HG02981 (cell line): ENCODE results near the gene CYS1.
A peak's percentile ranks its signal among the peaks of the same experiment; 100 is the strongest.
"Not testable (repeated sequence)": the region's sequence is repeated elsewhere in the genome, so short reads cannot be mapped to it uniquely, and the experiment has no call there.

Experiments
- ATAC-seq: cut with Tn5 transposase; IDR thresholded peaks from one replicate; pipeline ENCODE4 v1.9.1; 2021; ENCODE audit warnings: mild to moderate bottlenecking, moderate library complexity; ENCODE audit not compliant: unreplicated experiment

The CYS1 gene

GRCh38 chr2:10094271-10094814 is 14.1 kb upstream of the CYS1 start:
- ATAC-seq = no peak

DNA sequence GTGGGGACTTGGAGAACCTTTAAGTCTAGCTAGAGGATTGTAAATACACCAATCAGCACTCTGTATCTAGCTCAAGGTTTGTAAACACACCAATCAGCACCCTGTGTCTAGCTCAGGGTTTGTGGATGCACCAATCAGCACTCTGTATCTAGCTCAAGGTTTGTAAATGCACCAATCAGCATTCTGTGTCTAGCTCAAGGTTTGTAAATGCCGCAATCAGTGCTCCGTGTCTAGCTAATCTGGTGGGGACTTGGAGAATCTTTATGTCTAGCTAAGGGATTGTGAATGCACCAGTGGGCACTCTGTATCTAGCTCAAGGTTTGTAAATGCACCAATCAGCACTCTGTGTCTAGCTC is 11.7 kb upstream of the CYS1 start:
- not testable (repeated sequence) for ATAC-seq

GRCh38 chr2:10091182-10091888 is 11.1 kb upstream of the CYS1 start:
- ATAC-seq = no peak

GRCh38 chr2:10089565-10090190 is 9.5 kb upstream of the CYS1 start:
- peak; percentile 48 for ATAC-seq

DNA sequence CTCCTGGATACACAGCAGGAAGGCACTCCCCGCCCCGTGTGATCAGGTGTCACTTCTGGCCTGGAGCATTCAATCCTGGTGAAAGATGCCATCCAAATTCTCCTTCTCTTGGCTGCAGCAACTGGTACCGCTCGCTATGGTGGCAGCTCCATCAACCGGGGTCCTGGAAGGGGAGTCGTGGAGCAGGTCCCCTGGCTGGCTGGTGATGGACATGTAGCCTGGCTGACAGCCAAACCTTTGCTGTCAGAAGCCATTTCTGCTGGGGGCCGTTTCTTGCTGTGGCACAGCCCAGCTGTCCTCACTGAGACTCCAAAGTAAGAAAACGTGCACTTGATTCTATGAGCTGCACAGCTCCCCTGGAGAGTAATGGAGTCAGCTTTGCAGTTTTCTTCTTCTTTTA is 7.1 kb upstream of the CYS1 start:
- ATAC-seq = no peak

GRCh38 chr2:10086950-10087349 is 6.7 kb upstream of the CYS1 start:
- ATAC-seq = no peak

DNA sequence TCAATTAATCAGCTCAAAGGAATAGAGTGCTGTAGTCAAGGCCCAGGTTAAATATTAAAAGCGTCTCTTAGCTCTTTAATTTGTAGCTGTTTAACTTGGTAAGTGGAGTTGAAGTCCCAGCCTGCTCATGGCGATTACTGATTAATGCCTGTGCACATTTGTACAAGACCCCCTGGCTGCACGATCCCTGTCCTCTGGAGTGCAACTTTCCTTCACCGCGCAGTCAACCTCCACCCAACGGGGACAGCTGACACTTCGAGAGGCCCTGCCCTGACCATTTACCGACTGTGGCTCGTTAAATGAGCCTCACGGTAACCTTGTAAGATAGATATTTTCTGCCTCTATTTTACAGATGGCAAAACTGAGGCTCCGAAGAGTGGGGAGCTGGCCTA is 5.5 kb upstream of the CYS1 start:
- ATAC-seq = no peak

- ATAC-seq = no peak
Observed at GRCh38 chr2:10085043-10085667, 4.9 kb upstream of the CYS1 start.

DNA sequence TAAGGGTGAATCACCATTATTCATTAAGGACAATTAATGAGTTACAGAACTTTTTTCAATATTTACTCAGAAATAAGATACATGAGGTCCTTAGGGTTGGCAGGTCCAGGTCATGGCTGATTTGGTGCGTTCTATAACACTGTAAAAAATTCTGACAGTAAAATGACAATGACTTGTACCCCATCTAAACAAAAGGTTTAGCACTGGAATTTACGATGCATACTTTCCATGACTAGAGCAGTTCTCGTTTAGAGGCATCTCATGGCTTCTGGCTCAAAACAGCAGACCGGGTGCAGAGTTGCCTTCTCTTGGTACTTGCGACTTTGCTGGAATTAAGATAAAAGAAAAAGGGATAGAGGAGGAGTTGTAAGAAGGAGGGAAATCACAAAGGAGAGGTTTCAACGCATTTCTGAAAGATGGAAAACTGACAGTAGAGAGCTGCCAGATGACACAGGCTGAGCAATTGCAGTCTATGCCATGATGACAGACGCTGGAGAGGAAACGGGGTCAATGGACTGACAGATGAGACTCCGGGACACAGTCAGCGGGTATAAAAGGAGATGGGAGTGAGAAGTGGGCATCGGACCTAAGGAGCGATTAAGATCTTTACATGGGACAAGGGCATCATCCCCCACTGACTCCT is 4.1 kb upstream of the CYS1 start:
- no peak for ATAC-seq

DNA sequence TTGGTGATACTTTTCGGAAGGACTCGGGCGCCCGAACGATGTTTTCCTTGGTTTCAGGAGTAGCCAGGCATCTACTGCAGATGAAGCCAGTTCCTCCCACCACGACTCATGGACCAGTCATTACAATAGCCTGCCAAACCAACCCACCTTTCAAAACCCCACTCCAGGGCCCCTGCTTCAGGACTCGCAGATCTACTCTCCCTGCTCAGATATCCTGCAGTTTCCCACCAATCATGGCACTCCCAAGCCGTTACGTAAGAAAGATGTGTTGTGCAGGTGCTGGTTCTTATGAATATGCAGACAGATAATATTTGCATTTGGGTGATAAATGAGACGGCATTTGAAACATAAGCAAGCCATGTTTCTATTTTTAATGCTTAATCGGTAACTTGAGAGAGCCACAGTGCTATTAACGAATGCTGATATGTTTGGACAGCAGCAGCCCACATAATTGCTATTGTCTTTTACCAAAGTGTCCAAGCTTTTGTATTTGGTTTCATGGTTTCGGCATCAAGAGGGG is 3.5 kb upstream of the CYS1 start:
- peak; percentile 42 for ATAC-seq

DNA sequence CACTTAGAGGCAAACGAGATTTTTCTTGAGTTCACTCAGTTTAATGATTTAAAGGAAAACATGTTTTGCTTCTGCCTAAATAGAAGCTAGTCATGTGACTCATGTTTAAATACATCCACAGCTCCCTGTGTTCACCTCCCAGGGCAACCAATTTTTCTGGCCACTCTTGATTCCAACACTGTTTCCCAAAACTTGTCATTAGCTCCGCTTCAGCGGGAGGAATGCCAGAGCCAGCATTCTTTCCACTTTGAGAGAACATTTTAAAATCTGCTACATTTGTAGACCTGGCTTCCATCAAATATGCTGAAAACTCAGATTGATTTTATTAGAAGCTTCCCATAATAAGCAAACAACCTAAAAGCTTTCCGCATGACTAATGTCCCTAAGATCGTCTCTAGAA is 2.8 kb upstream of the CYS1 start:
- no peak for ATAC-seq

- ATAC-seq = peak; percentile 16
Observed at GRCh38 chr2:10080536-10081304, 509 bp upstream of the CYS1 start.

- ATAC-seq = peak; percentile 13
Observed at GRCh38 chr2:10079266-10079869, 843 bp downstream of the CYS1 start.

GRCh38 chr2:10078704-10079265 is 1.4 kb downstream of the CYS1 start:
- ATAC-seq = no peak

- no peak for ATAC-seq
Observed at GRCh38 chr2:10078001-10078400, 2.2 kb downstream of the CYS1 start.

- ATAC-seq = no peak
Observed at GRCh38 chr2:10076988-10077527, 3.2 kb downstream of the CYS1 start.

GRCh38 chr2:10076511-10076910 is 3.7 kb downstream of the CYS1 start:
- no peak for ATAC-seq

DNA sequence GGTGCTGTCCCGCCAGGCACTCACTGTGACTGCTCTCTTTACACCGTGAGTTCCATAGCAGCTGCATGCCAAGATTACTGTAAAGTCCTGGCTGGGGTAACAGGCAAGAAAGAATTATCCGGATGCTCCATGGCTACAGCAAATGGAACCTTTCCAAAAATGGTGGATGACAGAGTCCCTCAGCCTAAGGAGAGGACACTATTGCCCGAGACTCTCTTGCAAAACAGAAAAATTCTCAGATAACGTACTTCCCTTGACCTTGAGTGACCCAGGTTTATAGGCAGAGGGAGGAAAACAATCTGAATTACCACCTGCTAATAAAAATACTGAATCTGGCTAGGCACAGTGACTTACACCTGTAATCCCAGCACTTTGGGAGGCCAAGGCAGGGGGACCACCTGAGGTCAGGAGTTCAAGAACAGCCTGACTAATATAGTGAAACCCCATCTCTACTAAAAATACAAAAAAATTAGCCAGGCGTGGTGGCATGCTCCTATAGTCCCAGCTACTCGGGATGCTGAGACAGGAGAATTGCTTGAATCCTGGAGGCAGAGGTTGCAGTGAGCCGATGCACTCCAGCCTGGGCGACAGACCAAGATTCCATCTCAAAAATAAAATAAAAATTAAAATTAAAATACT is 4.5 kb downstream of the CYS1 start:
- ATAC-seq = no peak

DNA sequence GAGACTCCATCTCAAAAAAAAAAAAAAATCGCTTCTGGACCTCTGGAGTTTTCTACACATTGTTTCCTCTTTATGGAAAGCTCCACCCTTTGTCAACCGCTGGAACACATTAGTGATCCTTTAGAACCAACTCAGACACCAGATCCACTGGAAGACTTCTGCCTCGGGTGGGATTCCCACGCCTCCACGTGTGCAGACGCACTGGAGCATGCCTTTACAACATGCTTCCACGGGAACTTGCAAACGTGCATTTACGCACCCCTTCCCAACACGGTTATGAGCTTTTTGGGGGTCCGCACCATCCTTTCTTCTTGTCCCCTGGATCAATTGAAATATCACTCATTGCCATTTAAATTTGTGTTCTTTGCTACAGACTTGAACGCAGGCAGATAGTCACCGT is 5.1 kb downstream of the CYS1 start:
- ATAC-seq = no peak
